Neural progenitor cell (in vitro differentiated cells): ENCODE measurements around the gene LYAR. TPM values are rescaled to one million over a fixed set of nuclear protein-coding genes. Genes with fewer than 3 reads are reported as not detected.

Source experiments
- DNase-seq: peaks from one replicate; pipeline ENCODE4 v3.0.0-alpha.2; 2016; ENCODE audit warnings: low spot score
- H2AFZ ChIP-seq: fragments of 200-600 bp; sonication (generic); replicated peaks from 2 replicates; pipeline ENCODE4 v1.6.1; 2016; ENCODE audit warnings: antibody characterized with exemption
- H3F3A ChIP-seq: fragments of 200-600 bp; sonication (generic); 2 replicates; pipeline ENCODE4 v1.6.1; 2016; ENCODE audit warnings: antibody characterized with exemption, low read depth
- H3K27ac ChIP-seq: fragments of 200-600 bp; sonication (generic); 2 replicates; pipeline ENCODE4 v1.5.1; 2016; ENCODE audit warnings: mild to moderate bottlenecking
- H3K27me3 ChIP-seq: fragments of 200-600 bp; sonication (generic); 2 replicates; pipeline ENCODE4 v1.6.1; 2016; ENCODE audit warnings: mild to moderate bottlenecking, moderate library complexity
- H3K36me3 ChIP-seq: fragments of 200-600 bp; sonication (generic); 2 replicates; pipeline ENCODE4 v1.5.1; 2016
- H3K4me1 ChIP-seq: fragments of 200-600 bp; sonication (generic); 2 replicates; pipeline ENCODE4 v1.6.1; 2016; ENCODE audit warnings: mixed run types
- H3K4me2 ChIP-seq: fragments of 200-600 bp; sonication (generic); 2 replicates; pipeline ENCODE4 v1.6.1; 2016
- H3K4me3 ChIP-seq: fragments of 200-600 bp; sonication (generic); 2 replicates; pipeline ENCODE4 v1.5.1; 2016
- H3K79me2 ChIP-seq: fragments of 200-600 bp; sonication (generic); 2 replicates; pipeline ENCODE4 v1.6.1; 2016; ENCODE audit warnings: low read depth
- H3K9ac ChIP-seq: fragments of 200-600 bp; sonication (generic); 2 replicates; pipeline ENCODE4 v1.6.1; 2016
- H3K9me3 ChIP-seq: fragments of 200-600 bp; sonication (generic); 2 replicates; pipeline ENCODE4 v1.5.1; 2016; ENCODE audit warnings: low read depth
- H4K20me1 ChIP-seq: fragments of 200-600 bp; sonication (generic); 2 replicates; pipeline ENCODE4 v1.6.1; 2016; ENCODE audit warnings: low read depth
- H3K27ac Mint-ChIP-seq: 3 replicates; pipeline ENCODE4 v1.8.0; 2021; ENCODE audit warnings: mixed read lengths
- H3K27me3 Mint-ChIP-seq: 2 replicates; pipeline ENCODE4 v1.8.0; 2022; ENCODE audit warnings: low read depth, mild to moderate bottlenecking, inconsistent platforms, moderate library complexity, mixed read lengths; ENCODE audit not compliant: insufficient read depth
- H3K36me3 Mint-ChIP-seq: 3 replicates; pipeline ENCODE4 v1.8.0; 2021; ENCODE audit warnings: mixed read lengths
- H3K4me1 Mint-ChIP-seq: 3 replicates; pipeline ENCODE4 v1.8.0; 2021; ENCODE audit warnings: mixed read lengths
- H3K4me3 Mint-ChIP-seq: 3 replicates; pipeline ENCODE4 v1.8.0; 2021; ENCODE audit warnings: mild to moderate bottlenecking, moderate library complexity, mixed read lengths
- H3K9me3 Mint-ChIP-seq: 3 replicates; pipeline ENCODE4 v1.8.0; 2020; ENCODE audit warnings: mixed read lengths
- CTCF ChIP-seq: fragments of 200-600 bp; sonication (generic); IDR thresholded peaks from 2 replicates; pipeline ENCODE4 v1.5.1; 2017; ENCODE audit warnings: antibody characterized with exemption, mild to moderate bottlenecking
- EZH2 ChIP-seq: fragments of 200-600 bp; sonication (generic); IDR thresholded peaks from 2 replicates; pipeline ENCODE4 v1.6.1; 2017; ENCODE audit warnings: antibody characterized with exemption, mild to moderate bottlenecking, moderate library complexity
- EZH2phosphoT487 ChIP-seq: fragments of 200-600 bp; sonication (generic); IDR thresholded peaks from 2 replicates; pipeline ENCODE4 v1.6.1; 2017; ENCODE audit warnings: antibody characterized with exemption
- total RNA-seq: library from RNA; depleted of rRNA; stranded (reverse); fragments of >200 nt; gene quantifications from 2 replicates; pipeline ENCODE4 v1.2.3, GENCODE V29; 2015; ENCODE audit warnings: low replicate concordance

LYAR gene
- total RNA-seq, 1 donor from 2014 or later = 49.0 TPM

- Mint-ChIP-seq H3K36me3 (no peaks in the 10 kb centered on the region), H3K4me1 (peaks cover 13% of the 10 kb centered on the region), H3K4me3 (peak overlapping the region; percentile 62), H3K27me3 (peaks cover 55% of the 10 kb centered on the region), H3K27ac (no peak overlapping the region), H3K9me3 (peaks cover 11% of the 10 kb centered on the region)
- Histone ChIP-seq H3K27me3 (peaks cover 82% of the 10 kb centered on the region), H3K4me3 (no peak overlapping the region), H3K4me1 (no peaks in the 10 kb centered on the region), H3K36me3 (no peaks in the 10 kb centered on the region), H4K20me1 (no peaks in the 10 kb centered on the region), H3K9me3 (no peaks in the 10 kb centered on the region), H2AFZ (no peak overlapping the region), H3K9ac (no peak overlapping the region), H3F3A (no peaks in the 10 kb centered on the region), H3K79me2 (no peaks in the 10 kb centered on the region), H3K4me2 (peak overlapping the region; percentile 57), H3K27ac (no peak overlapping the region)
- TF ChIP-seq CTCF (no peak), EZH2phosphoT487 (peak; percentile 71), EZH2 (peak; percentile 91)
- DNase-seq = no peak
Measured at GRCh38 chr4:4227510-4228355, 62.2 kb downstream of the LYAR start.

GRCh38 chr4:4226606-4227438 lies 63.1 kb downstream of the LYAR start, which contains the start of gene OTOP1:
Gene OTOP1 (minus strand): TSS chr4:4226929. CDS start chr4:4226864, 65 bp downstream.
- peaks cover 57% of the 10 kb centered on the region for H3K27me3 Mint-ChIP-seq
- Histone ChIP-seq H3K27ac (no peak within 1 kb of the TSS), H3K9ac (no peak within 1 kb of the TSS), H3K4me3 (peak within 1 kb of the TSS; percentile 21), H2AFZ (peak within 1 kb of the TSS; percentile 68), H3K36me3 (no peaks in the 10 kb centered on the region), H3K27me3 (peaks cover 92% of the 10 kb centered on the region), H3K4me2 (peak within 1 kb of the TSS; percentile 57), H3K79me2 (no peaks in the 10 kb centered on the region), H3K9me3 (no peaks in the 10 kb centered on the region), H3K4me1 (no peaks in the 10 kb centered on the region), H4K20me1 (no peaks in the 10 kb centered on the region), H3F3A (no peaks in the 10 kb centered on the region)
- TF ChIP-seq EZH2 = no peak
- no peak for TF ChIP-seq CTCF
- TF ChIP-seq EZH2phosphoT487 = no peak
- peak within 1 kb of the TSS; percentile 62 for H3K4me3 Mint-ChIP-seq
- H3K4me1 Mint-ChIP-seq = peaks cover 13% of the 10 kb centered on the region
- H3K9me3 Mint-ChIP-seq = peaks cover 10% of the 10 kb centered on the region
- no peaks in the 10 kb centered on the region for H3K36me3 Mint-ChIP-seq
- no peak within 1 kb of the TSS for H3K27ac Mint-ChIP-seq
- DNase-seq = no peak

GRCh38 chr4:4225915-4226605 lies 63.9 kb downstream of the LYAR start:
- peak; percentile 26 for DNase-seq
- Histone ChIP-seq H3K4me2 (peak overlapping the region; percentile 57), H3F3A (no peaks in the 10 kb centered on the region), H3K4me3 (peak overlapping the region; percentile 21), H3K4me1 (no peaks in the 10 kb centered on the region), H3K9ac (no peak overlapping the region), H2AFZ (peak overlapping the region; percentile 68), H4K20me1 (no peaks in the 10 kb centered on the region), H3K27me3 (peaks cover 98% of the 10 kb centered on the region), H3K79me2 (no peaks in the 10 kb centered on the region), H3K27ac (no peak overlapping the region), H3K36me3 (no peaks in the 10 kb centered on the region), H3K9me3 (no peaks in the 10 kb centered on the region)
- H3K4me1 Mint-ChIP-seq = peaks cover 13% of the 10 kb centered on the region
- H3K27ac Mint-ChIP-seq = no peak overlapping the region
- peak overlapping the region; percentile 62 for H3K4me3 Mint-ChIP-seq
- TF ChIP-seq EZH2phosphoT487 (no peak), CTCF (no peak)
- H3K27me3 Mint-ChIP-seq = peaks cover 57% of the 10 kb centered on the region
- peaks cover 10% of the 10 kb centered on the region for H3K9me3 Mint-ChIP-seq
- H3K36me3 Mint-ChIP-seq = no peaks in the 10 kb centered on the region

Other genes starting within 250 kb of the LYAR start
- gene OTOP1, start 63.2 kb downstream of the LYAR start, total RNA-seq = not detected in 2 replicates
- 61.3 and 89.3 TPM in 2 replicates for gene TMEM128, start 41.9 kb downstream of the LYAR start, total RNA-seq
- 13.6 and 20.2 TPM in 2 replicates for gene ZBTB49, start 97 bp upstream of the LYAR start, total RNA-seq
- gene NSG1, start 96.9 kb upstream of the LYAR start, total RNA-seq = 17.9 and 41.6 TPM in 2 replicates